ENCODE data around the gene GCLC. TPM values are rescaled to one million over a fixed set of nuclear protein-coding genes. Genes with fewer than 3 reads are reported as not detected.

GCLC gene
- total and polyA plus RNA-seq, 2 donors (not counting 1 experiment from before 2014, with no cell fraction given) = 10.7 to 25.8 TPM

DNA sequence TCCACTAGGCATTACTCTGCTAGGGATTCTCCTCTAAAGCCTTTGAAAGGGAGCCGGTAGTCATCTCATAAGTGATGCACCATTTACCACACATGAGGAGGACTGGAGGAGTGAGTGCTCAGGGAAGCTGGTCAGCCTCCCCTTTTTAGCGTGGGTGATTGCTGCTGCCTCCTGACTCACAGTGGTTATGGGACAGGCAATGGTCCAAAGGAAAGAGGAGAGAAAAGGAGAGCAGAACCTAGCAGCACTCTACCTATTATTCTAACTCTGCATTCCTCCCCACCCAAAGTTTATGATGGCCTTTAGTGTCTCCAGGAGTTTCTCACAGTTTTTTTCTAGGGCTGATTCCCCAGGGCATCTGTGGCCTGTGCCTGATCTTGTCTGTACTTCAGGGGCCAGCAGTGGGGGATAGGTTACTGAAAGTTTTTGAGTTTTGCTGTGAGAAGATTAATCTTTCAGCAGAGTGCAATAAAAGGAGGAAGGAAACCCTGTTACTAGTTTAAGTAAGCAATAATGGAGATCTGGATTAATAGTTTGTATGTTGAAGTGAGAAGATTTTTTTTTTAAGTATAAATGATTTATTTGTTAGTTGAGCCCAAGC lies 36.4 kb upstream of the GCLC start:
- ChIA-PET CTCF (interaction anchor here (0.7 kb wide), 1 partner anchor 419 kb away, joined by 4 read pairs; no protein-coding TSS in a partner anchor), POLR2A (no interaction called here)
- ATAC-seq (ENCODE audit: low read depth) = no peak
- H3K27me3 ChIP-seq (replicated peaks in 1 of 4; ENCODE audit: control extremely low read depth in 1 of 4, control insufficient read depth in 3 of 4, insufficient read depth in 4 of 4, low read length in 3 of 4) = no peaks in the 10 kb centered on the region
- no peaks in the 10 kb centered on the region for H4K20me1 ChIP-seq (ENCODE audit: control insufficient read depth, insufficient read depth, low read length, poor library complexity, severe bottlenecking)
- H3K36me3 ChIP-seq (replicated peaks in 1 of 2; ENCODE audit: control extremely low read depth in 1 of 2, control insufficient read depth in 1 of 2, extremely low read depth in 1 of 2, insufficient read depth in 2 of 2, low read length in 1 of 2) = no peaks in the 10 kb centered on the region
- Mint-ChIP-seq H3K27me3 (no peaks in the 10 kb centered on the region), H3K27ac (no peak overlapping the region), H3K4me1 (peaks cover 12% of the 10 kb centered on the region), H3K4me3 (no peak overlapping the region), H3K9me3 (ENCODE audit: insufficient read depth) (no peaks in the 10 kb centered on the region)
- intact Hi-C loops (cut with micrococcal nuclease) = no loop called here
- no peak overlapping the region for H3K4me2 ChIP-seq (replicated peaks; ENCODE audit: low read depth, low read length, poor library complexity, severe bottlenecking)
- H3K4me3 ChIP-seq (ENCODE audit: control extremely low read depth in 1 of 5, extremely low read depth in 1 of 5, insufficient read depth in 1 of 5, low read depth in 2 of 5, low read length in 4 of 5) = no peak overlapping the region
- no peak overlapping the region for H3K9ac ChIP-seq (ENCODE audit: low read length)
- no CpG with 5 or more reads among the region's 2 CpGs for WGBS (ENCODE audit: insufficient coverage)
- no peak for DNase-seq
- H2AFZ ChIP-seq (ENCODE audit: insufficient read depth, low read depth, low read length, poor library complexity, severe bottlenecking) = no peak overlapping the region
- H3K27ac ChIP-seq (ENCODE audit: low read length in 2 of 2) = no peak overlapping the region
- no peaks in the 10 kb centered on the region for H3K4me1 ChIP-seq (ENCODE audit: control insufficient read depth in 2 of 2, insufficient read depth in 2 of 2, low read length in 2 of 2)
- TF ChIP-seq CTCF (IDR thresholded peaks at IDR 0.05) = no peak
- no peak for TF ChIP-seq EZH2 (IDR thresholded peaks at IDR 0.05; ENCODE audit: borderline replicate concordance, insufficient read depth, low read depth, low read length, poor library complexity, severe bottlenecking)
- H3K79me2 ChIP-seq (ENCODE audit: control insufficient read depth, insufficient read depth, low read length) = no peaks in the 10 kb centered on the region
- no peaks in the 10 kb centered on the region for H3K9me3 ChIP-seq (ENCODE audit: control extremely low read depth in 1 of 3, control insufficient read depth in 2 of 3, insufficient read depth in 1 of 3, low read length in 2 of 3)

- Mint-ChIP-seq H3K27me3 (no peaks in the 10 kb centered on the region), H3K4me1 (peaks cover 6% of the 10 kb centered on the region), H3K4me3 (no peak overlapping the region), H3K27ac (no peak overlapping the region), H3K9me3 (ENCODE audit: insufficient read depth) (no peaks in the 10 kb centered on the region)
- Histone ChIP-seq H3K79me2 (ENCODE audit: control insufficient read depth, insufficient read depth, low read length) (no peaks in the 10 kb centered on the region), H3K4me3 (ENCODE audit: control extremely low read depth in 1 of 5, extremely low read depth in 1 of 5, insufficient read depth in 1 of 5, low read depth in 2 of 5, low read length in 4 of 5) (no peak overlapping the region), H3K27ac (ENCODE audit: low read length in 2 of 2) (no peak overlapping the region), H2AFZ (ENCODE audit: insufficient read depth, low read depth, low read length, poor library complexity, severe bottlenecking) (no peak overlapping the region), H3K4me1 (ENCODE audit: control insufficient read depth in 2 of 2, insufficient read depth in 2 of 2, low read length in 2 of 2) (no peaks in the 10 kb centered on the region), H4K20me1 (ENCODE audit: control insufficient read depth, insufficient read depth, low read length, poor library complexity, severe bottlenecking) (no peaks in the 10 kb centered on the region), H3K4me2 (replicated peaks; ENCODE audit: low read depth, low read length, poor library complexity, severe bottlenecking) (no peak overlapping the region), H3K27me3 (replicated peaks in 1 of 4; ENCODE audit: control extremely low read depth in 1 of 4, control insufficient read depth in 3 of 4, insufficient read depth in 4 of 4, low read length in 3 of 4) (no peaks in the 10 kb centered on the region), H3K36me3 (replicated peaks in 1 of 2; ENCODE audit: control extremely low read depth in 1 of 2, control insufficient read depth in 1 of 2, extremely low read depth in 1 of 2, insufficient read depth in 2 of 2, low read length in 1 of 2) (no peaks in the 10 kb centered on the region), H3K9me3 (ENCODE audit: control extremely low read depth in 1 of 3, control insufficient read depth in 2 of 3, insufficient read depth in 1 of 3, low read length in 2 of 3) (no peaks in the 10 kb centered on the region), H3K9ac (ENCODE audit: low read length) (no peak overlapping the region)
- intact Hi-C loops (cut with micrococcal nuclease) = no loop called here
- ATAC-seq (ENCODE audit: low read depth) = no peak
- 80% methylated on average over 1 of the region's 5 CpGs for WGBS (ENCODE audit: insufficient coverage)
- ChIA-PET POLR2A (no interaction called here), CTCF (no interaction called here)
- DNase-seq = no peak
- TF ChIP-seq CTCF (IDR thresholded peaks at IDR 0.05) (no peak), EZH2 (IDR thresholded peaks at IDR 0.05; ENCODE audit: borderline replicate concordance, insufficient read depth, low read depth, low read length, poor library complexity, severe bottlenecking) (no peak)
Observed at GRCh38 chr6:53579338-53579737, 34.4 kb upstream of the GCLC start.

All from B cell (primary cell).